ENCODE measurements around the gene APBA1.

APBA1 gene

DNA sequence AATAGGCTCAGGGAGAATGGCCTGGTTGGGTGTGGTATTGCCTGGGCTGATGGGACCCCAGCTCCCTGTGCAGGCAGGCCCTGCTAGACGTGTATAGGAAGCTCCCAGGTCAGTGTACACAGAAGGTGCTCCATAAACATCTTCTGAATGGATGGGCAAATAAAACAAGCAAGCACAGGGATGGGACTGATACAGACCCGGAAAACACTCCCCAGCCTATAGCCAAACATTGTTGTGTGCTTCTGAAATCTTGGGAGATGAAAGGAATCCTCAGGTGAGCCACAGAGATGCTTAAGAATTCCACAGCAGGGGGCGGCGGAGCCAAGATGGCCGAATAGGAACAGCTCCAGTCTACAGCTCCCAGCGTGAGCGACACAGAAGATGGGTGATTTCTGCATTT lies 195.4 kb downstream of the APBA1 start:
- peak overlapping the region; percentile 49; the same call in 1 of the 2 replicates for H3K4me3 ChIP-seq
- H3K4me2 ChIP-seq, result peak overlapping the region; percentile 81
- H4K20me1 ChIP-seq, result no peaks in the 10 kb centered on the region
- H3K27ac ChIP-seq, result peak overlapping the region; percentile 94
- H3K4me1 ChIP-seq, result peaks cover 53% of the 10 kb centered on the region
- TF ChIP-seq Cebpa-rat (IDR thresholded peaks at IDR 0.05), result no peak
- H3K27me3 ChIP-seq, result no peaks in the 10 kb centered on the region
- H3K9ac ChIP-seq, result peak overlapping the region; percentile 64
- H3K9me3 ChIP-seq, result no peaks in the 10 kb centered on the region
- peaks cover 35% of the 10 kb centered on the region for H3K36me3 ChIP-seq

DNA sequence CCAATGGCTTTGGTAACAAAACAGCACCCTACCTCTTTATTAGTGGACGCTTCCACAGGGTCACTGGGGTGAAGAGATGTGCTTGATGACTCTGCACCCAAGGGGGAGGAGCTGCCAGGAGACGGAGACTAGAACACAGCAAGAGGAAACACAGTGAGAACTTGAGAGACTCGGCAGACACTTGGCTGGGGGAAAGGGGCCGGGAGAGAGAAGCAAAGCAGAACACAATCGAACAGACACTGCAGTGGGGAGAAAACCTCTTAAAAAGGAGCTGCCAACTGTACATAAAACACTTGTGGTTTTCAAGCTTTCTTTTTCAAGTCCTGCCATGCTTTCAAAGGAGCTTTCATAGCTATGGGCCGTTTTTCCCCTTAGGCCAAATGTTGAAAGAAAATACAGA lies 196.2 kb downstream of the APBA1 start:
- peaks cover 61% of the 10 kb centered on the region for H3K4me1 ChIP-seq
- no peaks in the 10 kb centered on the region for H4K20me1 ChIP-seq
- no peaks in the 10 kb centered on the region for H3K9me3 ChIP-seq
- H3K4me2 ChIP-seq, result peak overlapping the region; percentile 81
- H3K9ac ChIP-seq, result peak overlapping the region; percentile 64
- H3K27ac ChIP-seq, result peak overlapping the region; percentile 94
- no peaks in the 10 kb centered on the region for H3K27me3 ChIP-seq
- peak overlapping the region; percentile 49 for H3K4me3 ChIP-seq
- no peak for TF ChIP-seq Cebpa-rat (IDR thresholded peaks at IDR 0.05)
- peaks cover 41% of the 10 kb centered on the region for H3K36me3 ChIP-seq

DNA sequence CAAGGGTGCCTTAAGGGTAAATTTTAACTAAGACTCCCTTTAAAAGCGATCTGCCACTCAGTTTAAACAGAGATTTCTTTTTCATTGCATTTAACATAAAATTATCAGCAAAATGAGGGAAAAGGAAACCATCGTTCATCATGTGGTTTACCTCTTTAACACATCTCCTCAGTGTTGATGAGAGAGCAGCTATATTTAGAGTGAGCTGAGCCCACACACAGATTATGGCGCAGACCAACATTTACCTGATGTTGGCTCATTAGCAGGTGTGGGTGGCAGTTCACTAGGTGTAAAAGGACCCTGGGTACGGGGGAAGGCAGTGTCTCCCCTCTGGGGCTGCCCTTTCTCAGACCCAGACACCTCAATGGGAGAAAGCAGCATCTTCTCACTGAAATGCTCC lies 197.3 kb downstream of the APBA1 start:
- H3K27me3 ChIP-seq, result no peaks in the 10 kb centered on the region
- no peaks in the 10 kb centered on the region for H3K9me3 ChIP-seq
- H3K4me1 ChIP-seq, result peaks cover 73% of the 10 kb centered on the region
- H3K27ac ChIP-seq, result peak overlapping the region; percentile 94
- H3K36me3 ChIP-seq, result peaks cover 51% of the 10 kb centered on the region
- TF ChIP-seq Cebpa-rat (IDR thresholded peaks at IDR 0.05), result no peak
- H4K20me1 ChIP-seq, result no peaks in the 10 kb centered on the region
- peak overlapping the region; percentile 81 for H3K4me2 ChIP-seq
- H3K9ac ChIP-seq, result peak overlapping the region; percentile 64
- H3K4me3 ChIP-seq, result peak overlapping the region; percentile 49

DNA sequence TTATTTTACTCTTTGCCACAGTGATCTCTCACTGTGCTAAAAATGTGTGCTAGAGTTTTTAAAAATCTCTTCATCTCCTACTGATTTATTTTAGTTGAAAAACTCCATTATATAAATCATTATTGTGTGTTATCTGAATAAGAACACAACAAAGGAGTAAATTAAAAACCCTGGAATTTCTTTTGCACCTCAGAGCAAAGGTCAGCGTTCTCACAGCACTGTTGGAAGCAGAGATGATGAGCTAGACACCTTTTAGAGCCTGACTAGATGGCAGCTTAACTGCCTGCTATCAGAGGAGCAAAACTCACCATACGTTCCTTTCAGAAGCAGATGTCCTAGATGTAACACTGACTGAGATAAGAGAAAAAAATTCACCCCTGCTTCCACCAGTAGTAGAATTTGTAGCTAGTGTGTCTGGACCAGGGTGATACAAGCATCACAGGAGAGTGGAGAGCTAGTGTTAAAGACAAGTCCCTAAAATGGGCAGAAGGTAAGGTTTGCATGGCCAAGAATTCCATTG lies 200.0 kb downstream of the APBA1 start:
- Histone ChIP-seq H4K20me1 (no peaks in the 10 kb centered on the region), H3K9ac (peak overlapping the region; percentile 79), H3K4me2 (peak overlapping the region; percentile 81), H3K27ac (peak overlapping the region; percentile 94), H3K4me1 (peaks cover 97% of the 10 kb centered on the region), H3K36me3 (peaks cover 60% of the 10 kb centered on the region), H3K27me3 (no peaks in the 10 kb centered on the region), H3K9me3 (no peaks in the 10 kb centered on the region), H3K4me3 (no peak overlapping the region)
- no peak for TF ChIP-seq Cebpa-rat (IDR thresholded peaks at IDR 0.05)

DNA sequence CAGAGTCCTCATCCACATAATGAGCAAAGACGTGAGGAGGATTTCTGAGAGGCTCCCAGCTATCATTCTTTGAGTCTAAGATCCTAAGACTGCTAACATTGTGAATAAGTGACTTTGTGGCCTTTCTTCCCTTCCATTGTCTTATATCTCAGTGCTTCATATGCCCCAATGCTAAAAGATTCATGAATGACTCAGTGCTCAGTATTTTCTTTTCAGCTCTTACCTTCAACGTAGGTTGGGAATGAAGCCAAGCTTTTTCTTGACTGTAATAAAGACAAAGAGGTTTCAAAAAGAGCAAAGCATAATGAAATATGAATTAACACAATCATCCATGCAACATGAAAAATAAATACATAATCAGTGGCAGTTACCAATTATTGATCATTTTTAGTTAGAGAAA lies 200.7 kb downstream of the APBA1 start:
- peaks cover 68% of the 10 kb centered on the region for H3K36me3 ChIP-seq

DNA sequence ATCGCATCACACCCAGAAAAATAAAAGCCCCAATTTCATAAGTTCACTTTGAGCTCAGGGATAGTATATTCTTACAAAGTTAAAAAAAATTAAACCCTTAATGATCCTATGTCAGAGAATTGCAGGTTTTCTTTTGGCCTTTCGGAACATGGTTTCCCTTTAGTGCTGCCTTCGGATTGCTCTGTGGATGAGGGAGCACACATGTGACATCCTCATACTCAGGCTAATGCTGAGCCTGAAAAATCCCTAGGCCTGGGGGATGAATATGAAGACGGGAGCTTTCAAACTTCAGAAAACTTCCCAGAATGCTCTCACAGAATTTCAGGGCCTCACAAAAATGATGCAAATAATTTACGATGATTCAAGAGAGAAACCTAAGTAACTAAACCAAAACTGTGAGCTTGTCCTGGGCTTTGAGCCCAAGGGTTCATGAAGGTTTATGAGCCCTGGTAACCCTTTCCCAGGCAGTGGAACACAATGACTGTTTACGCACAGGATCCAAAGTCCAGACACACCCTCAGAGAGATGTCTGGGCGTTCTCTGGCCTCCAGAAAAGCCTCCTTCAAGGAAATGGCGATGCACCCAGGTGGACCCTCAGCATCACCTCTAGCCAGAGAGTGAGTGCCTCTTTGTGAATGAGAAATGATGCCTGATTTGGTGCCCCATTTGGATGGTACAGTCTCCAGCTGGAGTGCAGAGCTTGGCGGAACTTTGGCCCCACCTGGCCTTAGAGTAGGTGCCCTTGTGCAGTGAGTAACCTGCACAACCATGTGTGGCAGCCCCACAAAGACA lies 201.8 kb downstream of the APBA1 start:
- no peak for TF ChIP-seq Cebpa-rat (IDR thresholded peaks at IDR 0.05)
- Histone ChIP-seq H3K9ac (peak overlapping the region; percentile 79), H3K36me3 (peaks cover 73% of the 10 kb centered on the region), H3K27ac (peak overlapping the region; percentile 94), H3K4me3 (0 out of 2 replicates have a peak overlapping the region, but pooled peaks have one; percentile 20), H3K9me3 (no peaks in the 10 kb centered on the region), H4K20me1 (no peaks in the 10 kb centered on the region), H3K4me2 (peak overlapping the region; percentile 81), H3K27me3 (no peaks in the 10 kb centered on the region), H3K4me1 (peaks cover 98% of the 10 kb centered on the region)

More for the DNA sequence above, 200.7 kb downstream of the APBA1 start:
- TF ChIP-seq Cebpa-rat (IDR thresholded peaks at IDR 0.05), result no peak
- peaks cover 98% of the 10 kb centered on the region for H3K4me1 ChIP-seq
- no peaks in the 10 kb centered on the region for H3K27me3 ChIP-seq
- no peaks in the 10 kb centered on the region for H4K20me1 ChIP-seq
- H3K4me2 ChIP-seq, result peak overlapping the region; percentile 81
- H3K27ac ChIP-seq, result peak overlapping the region; percentile 94
- H3K9ac ChIP-seq, result peak overlapping the region; percentile 79
- H3K9me3 ChIP-seq, result no peaks in the 10 kb centered on the region
- H3K4me3 ChIP-seq, result no peak overlapping the region

DNA sequence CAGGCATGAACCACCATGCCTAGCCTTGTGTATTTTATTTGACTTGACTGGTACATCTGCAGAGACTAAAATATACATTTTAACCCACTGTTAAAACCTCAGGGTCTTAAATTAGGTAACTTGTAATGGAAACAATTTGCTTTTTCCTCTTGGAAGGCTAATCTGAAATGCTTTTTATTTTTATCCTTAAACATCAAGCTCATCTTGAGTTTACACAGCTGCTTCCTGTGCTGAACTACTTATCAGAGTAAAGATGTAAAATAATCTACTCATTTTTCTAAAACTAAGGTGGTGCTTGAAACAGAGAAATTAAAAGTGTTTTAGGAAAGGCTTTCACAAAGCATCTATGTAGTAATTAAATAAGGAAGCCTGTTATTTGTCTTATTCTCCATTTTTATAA lies 203.0 kb downstream of the APBA1 start:
- Histone ChIP-seq H3K27ac (peak overlapping the region; percentile 94), H3K36me3 (peaks cover 76% of the 10 kb centered on the region), H3K4me3 (peak overlapping the region; percentile 31; the same call in 1 of the 2 replicates), H3K9ac (peak overlapping the region; percentile 79), H3K9me3 (no peaks in the 10 kb centered on the region), H3K4me1 (peaks cover 98% of the 10 kb centered on the region), H4K20me1 (no peaks in the 10 kb centered on the region), H3K4me2 (peak overlapping the region; percentile 81), H3K27me3 (no peaks in the 10 kb centered on the region)
- TF ChIP-seq Cebpa-rat (IDR thresholded peaks at IDR 0.05), result no peak

DNA sequence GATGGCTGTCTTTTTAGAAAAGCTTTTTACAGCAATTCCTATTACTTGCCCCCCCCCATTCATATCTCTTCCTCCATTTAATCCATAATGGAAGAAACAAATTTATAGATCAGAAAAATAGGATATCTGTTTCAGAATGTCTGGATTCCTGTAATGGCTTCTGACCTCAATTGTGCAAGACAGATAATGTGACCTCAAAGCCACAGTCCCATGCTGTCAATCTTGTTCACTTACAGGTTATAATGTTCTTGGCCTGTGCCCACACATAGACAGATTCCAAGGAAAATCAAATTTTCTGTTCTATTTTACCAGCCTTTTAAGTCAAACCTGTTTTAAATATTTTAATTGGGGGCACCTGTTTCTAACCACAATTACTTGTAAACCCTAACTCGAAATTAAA lies 203.8 kb downstream of the APBA1 start:
- Histone ChIP-seq H3K4me1 (peaks cover 96% of the 10 kb centered on the region), H3K4me2 (peak overlapping the region; percentile 81), H3K36me3 (peaks cover 77% of the 10 kb centered on the region), H3K27ac (peak overlapping the region; percentile 94), H3K9ac (peak overlapping the region; percentile 79), H4K20me1 (no peaks in the 10 kb centered on the region), H3K4me3 (no peak overlapping the region), H3K27me3 (no peaks in the 10 kb centered on the region), H3K9me3 (no peaks in the 10 kb centered on the region)
- peak; percentile 13; the same call in 1 of the 2 replicates for TF ChIP-seq Cebpa-rat (IDR thresholded peaks at IDR 0.05)

DNA sequence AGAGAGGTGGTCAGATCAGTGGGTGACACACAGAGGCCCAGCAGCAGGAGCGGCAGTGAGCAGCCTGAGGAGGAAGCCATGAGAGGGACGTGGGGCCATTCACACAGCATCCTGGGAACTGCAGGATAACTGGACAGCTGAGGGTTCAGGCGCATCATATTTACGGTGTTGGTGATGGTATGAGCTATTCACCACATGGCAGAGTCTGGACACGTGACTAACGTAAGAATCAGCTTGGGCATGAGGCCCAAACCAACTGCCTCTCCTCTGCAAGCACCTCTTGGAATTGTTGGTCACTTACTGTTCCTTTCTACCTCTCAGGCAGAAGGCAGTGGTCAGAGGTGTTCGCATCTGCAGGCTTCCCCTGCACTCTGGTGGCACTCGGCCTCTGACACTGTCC lies 206.0 kb downstream of the APBA1 start:
- Histone ChIP-seq H3K27me3 (no peaks in the 10 kb centered on the region), H4K20me1 (no peaks in the 10 kb centered on the region), H3K9me3 (no peaks in the 10 kb centered on the region), H3K27ac (peak overlapping the region; percentile 94), H3K36me3 (peaks cover 80% of the 10 kb centered on the region), H3K4me2 (peak overlapping the region; percentile 81), H3K4me1 (peaks cover 74% of the 10 kb centered on the region), H3K9ac (peak overlapping the region; percentile 28; the same call in 1 of the 2 replicates), H3K4me3 (no peak overlapping the region)
- TF ChIP-seq Cebpa-rat (IDR thresholded peaks at IDR 0.05), result no peak

DNA sequence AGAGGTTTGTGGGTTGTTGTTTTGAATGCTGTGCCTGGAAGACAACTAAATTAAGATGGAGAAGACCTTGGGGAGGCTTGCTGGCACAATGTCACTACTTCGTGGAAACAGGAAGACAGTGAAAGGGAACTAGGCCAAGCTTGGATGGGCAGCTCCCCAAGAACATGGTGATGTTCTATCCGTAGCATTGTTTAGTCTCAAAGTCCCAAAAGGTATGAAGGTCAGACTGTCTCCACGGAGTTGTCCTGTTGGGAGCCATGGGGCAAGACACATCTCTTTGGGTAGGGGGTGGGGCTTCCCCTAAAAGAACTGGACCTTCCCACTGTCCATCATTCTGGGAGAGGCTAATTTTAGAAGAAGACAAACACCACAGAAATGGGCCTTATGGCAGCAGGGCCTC lies 206.7 kb downstream of the APBA1 start:
- Histone ChIP-seq H3K9ac (peak overlapping the region; percentile 28), H3K27ac (peak overlapping the region; percentile 94)

More for the DNA sequence above, 206.7 kb downstream of the APBA1 start:
- Histone ChIP-seq H3K27me3 (no peaks in the 10 kb centered on the region), H3K36me3 (peaks cover 80% of the 10 kb centered on the region), H3K9me3 (no peaks in the 10 kb centered on the region), H3K4me1 (peaks cover 67% of the 10 kb centered on the region), H3K4me3 (no peak overlapping the region), H3K4me2 (peak overlapping the region; percentile 81), H4K20me1 (no peaks in the 10 kb centered on the region)
- TF ChIP-seq Cebpa-rat (IDR thresholded peaks at IDR 0.05), result no peak
